H7 (cell line): Measurements from ENCODE around the gene CD320. TPM values are rescaled to one million over a fixed set of nuclear protein-coding genes. Genes with fewer than 3 reads are reported as not detected.
"Not testable (repeated sequence)": the region's sequence is repeated elsewhere in the genome, so short reads cannot be mapped to it uniquely, and the experiment has no call there.

Experiments
- DNase-seq: peaks from one replicate; pipeline ENCODE4 v3.0.0; 2012
- H3K27me3 ChIP-seq: 2 replicates; pipeline ENCODE4 v1.6.0; 2011; ENCODE audit warnings: mild to moderate bottlenecking, low read length; ENCODE audit not compliant: control insufficient read depth, insufficient read depth
- H3K36me3 ChIP-seq: replicated peaks from 2 replicates; pipeline ENCODE4 v1.5.1; 2011; ENCODE audit warnings: low read length; ENCODE audit not compliant: control insufficient read depth, insufficient read depth
- H3K4me3 ChIP-seq: 2 replicates; pipeline ENCODE4 v1.5.1; 2011; ENCODE audit warnings: low read depth, mild to moderate bottlenecking, control low read depth, low read length, moderate library complexity; ENCODE audit not compliant: insufficient read depth
- total RNA-seq: library from RNA; depleted of rRNA; stranded (reverse); fragments of >200 nt; shearing (Covaris generic); gene quantifications from 2 replicates; pipeline ENCODE4 v1.2.3, GENCODE V29; 2014; rRNA removed

CD320 gene
- 127 and 159 TPM in 2 replicates for total RNA-seq

- Histone ChIP-seq H3K27me3 (no peaks in the 10 kb centered on the region), H3K36me3 (peaks cover 16% of the 10 kb centered on the region), H3K4me3 (peak within 1 kb of the TSS; percentile 81)
- DNase-seq = peak; percentile 98
Observed at GRCh38 chr19:8307965-8308866, at the start of gene CD320. Gene CD320 (minus strand): TSS chr19:8308358. CDS start chr19:8308290, 68 bp downstream.

GRCh38 chr19:8357007-8357521 is 48.9 kb upstream of the CD320 start:
- no peaks in the 10 kb centered on the region; the same call in none of the 2 replicates for H3K27me3 ChIP-seq
- DNase-seq = no peak
- no peak overlapping the region for H3K4me3 ChIP-seq
- no peaks in the 10 kb centered on the region for H3K36me3 ChIP-seq

- Histone ChIP-seq H3K36me3 (no peaks in the 10 kb centered on the region), H3K4me3 (no peak overlapping the region), H3K27me3 (no peaks in the 10 kb centered on the region; the same call in 1 of the 2 replicates)
- no peak for DNase-seq
Observed at GRCh38 chr19:8355631-8356402, 47.7 kb upstream of the CD320 start.

- not testable (repeated sequence) for H3K4me3 ChIP-seq, H3K27me3 ChIP-seq, DNase-seq, H3K36me3 ChIP-seq
Observed at GRCh38 chr19:8352845-8353244, 44.7 kb upstream of the CD320 start.

- no peaks in the 10 kb centered on the region for H3K36me3 ChIP-seq
- peak; percentile 46 for DNase-seq
- no peaks in the 10 kb centered on the region; the same call in 1 of the 2 replicates for H3K27me3 ChIP-seq
- H3K4me3 ChIP-seq = no peak overlapping the region
Observed at GRCh38 chr19:8352134-8352827, 44.1 kb upstream of the CD320 start.

GRCh38 chr19:8349629-8350372 is 41.6 kb upstream of the CD320 start:
- not testable (repeated sequence) for H3K4me3 ChIP-seq, DNase-seq, H3K27me3 ChIP-seq, H3K36me3 ChIP-seq

GRCh38 chr19:8343483-8343844 is 35.3 kb upstream of the CD320 start:
- no peaks in the 10 kb centered on the region for H3K36me3 ChIP-seq
- H3K4me3 ChIP-seq = peak overlapping the region; percentile 12; the same call in 1 of the 2 replicates
- no peak for DNase-seq
- H3K27me3 ChIP-seq = peaks cover 12% of the 10 kb centered on the region; the same call in 1 of the 2 replicates

- H3K27me3 ChIP-seq = peaks cover 12% of the 10 kb centered on the region; the same call in 1 of the 2 replicates
- no peaks in the 10 kb centered on the region for H3K36me3 ChIP-seq
- peak within 1 kb of the TSS; percentile 81 for H3K4me3 ChIP-seq
- peak; percentile 100 for DNase-seq
Observed at GRCh38 chr19:8342684-8343482, 34.7 kb upstream of the CD320 start, which contains the start of gene KANK3. Gene KANK3 (minus strand): TSS chr19:8343262. CDS start chr19:8337828, 5,434 bp downstream.

GRCh38 chr19:8342316-8342683 is 34.1 kb upstream of the CD320 start:
- Histone ChIP-seq H3K27me3 (peaks cover 12% of the 10 kb centered on the region; the same call in 1 of the 2 replicates), H3K4me3 (peak overlapping the region; percentile 81; the same call in 1 of the 2 replicates), H3K36me3 (no peaks in the 10 kb centered on the region)
- DNase-seq = peak; percentile 77

GRCh38 chr19:8341504-8341903 is 33.3 kb upstream of the CD320 start:
- H3K4me3 ChIP-seq, H3K36me3 ChIP-seq, DNase-seq: not testable (repeated sequence)
- H3K27me3 ChIP-seq = peaks cover 12% of the 10 kb centered on the region; the same call in 1 of the 2 replicates

- Histone ChIP-seq H3K36me3 (no peaks in the 10 kb centered on the region), H3K27me3 (peaks cover 18% of the 10 kb centered on the region; the same call in 1 of the 2 replicates), H3K4me3 (no peak overlapping the region)
- DNase-seq = peak; percentile 75
Observed at GRCh38 chr19:8340341-8341096, 32.4 kb upstream of the CD320 start.

- H3K36me3 ChIP-seq = no peaks in the 10 kb centered on the region
- peaks cover 29% of the 10 kb centered on the region for H3K27me3 ChIP-seq
- H3K4me3 ChIP-seq = no peak overlapping the region
- peak; percentile 45 for DNase-seq
Observed at GRCh38 chr19:8338835-8339234, 30.7 kb upstream of the CD320 start.
